ENCODE data around the gene TNFRSF12A. TPM values are rescaled to one million over a fixed set of nuclear protein-coding genes. Genes with fewer than 3 reads are reported as not detected.
A peak's percentile ranks its signal among the peaks of the same experiment; 100 is the strongest.

TNFRSF12A gene
- total and polyA plus RNA-seq, 2 of the 13 experiments (the other 11 are each of a cell fraction or from before 2014, with no cell fraction given): 61.9 to 66.0 TPM

- no peak for TF ChIP-seq AKNA (CRISPR knock-in tag; IDR thresholded peaks at IDR 0.05; ENCODE audit: borderline replicate concordance)
- no peak for TF ChIP-seq ZBTB39 (CRISPR knock-in tag; IDR thresholded peaks at IDR 0.05)
- no peak for TF ChIP-seq MEIS2 (CRISPR knock-in tag; IDR thresholded peaks at IDR 0.05)
- no peak; the same call in none of the 2 replicates for TF ChIP-seq HDAC1 (CRISPR knock-in tag; IDR thresholded peaks at IDR 0.05)
- no peak for TF ChIP-seq ZNF792 (CRISPR knock-in tag; IDR thresholded peaks at IDR 0.05)
- no peak for TF ChIP-seq ZSCAN25 (CRISPR knock-in tag; IDR thresholded peaks at IDR 0.05)
- no peak for TF ChIP-seq ZNF782 (CRISPR knock-in tag; IDR thresholded peaks at IDR 0.05; ENCODE audit: borderline replicate concordance)
- TF ChIP-seq JARID2 (CRISPR knock-in tag; IDR thresholded peaks at IDR 0.05; ENCODE audit: insufficient replicate concordance): peak; percentile 65
- peak; percentile 65 for TF ChIP-seq MAX (IDR thresholded peaks at IDR 0.05)
- TF ChIP-seq THAP11 (CRISPR knock-in tag; IDR thresholded peaks at IDR 0.05): peak; percentile 56
- TF ChIP-seq FOXA3 (CRISPR knock-in tag; IDR thresholded peaks at IDR 0.05): peak; percentile 9; the same call in 1 of the 2 replicates
- no peak for TF ChIP-seq PBX2 (CRISPR knock-in tag; IDR thresholded peaks at IDR 0.05)
- no peak for TF ChIP-seq ZNF326 (CRISPR knock-in tag; IDR thresholded peaks at IDR 0.05; ENCODE audit: borderline replicate concordance)
- no peak for TF ChIP-seq PHB2 (IDR thresholded peaks at IDR 0.05; ENCODE audit: partially characterized antibody)
- no peak for TF ChIP-seq PREB (CRISPR knock-in tag; IDR thresholded peaks at IDR 0.05)
These were observed 38.8 kb upstream of the TNFRSF12A start (continued) for GRCh38 chr16:2981177-2981898.

Data from HepG2 (cell line).